Retina (tissue), 1 donor: Measurements from ENCODE around the gene DBN1.
"Not testable (repeated sequence)": the region's sequence is repeated elsewhere in the genome, so short reads cannot be mapped to it uniquely, and the experiment has no call there.

Source experiments
- DNase-seq: peaks from one replicate; pipeline ENCODE4 v3.0.0-alpha.2; 2016

Gene DBN1

DNA sequence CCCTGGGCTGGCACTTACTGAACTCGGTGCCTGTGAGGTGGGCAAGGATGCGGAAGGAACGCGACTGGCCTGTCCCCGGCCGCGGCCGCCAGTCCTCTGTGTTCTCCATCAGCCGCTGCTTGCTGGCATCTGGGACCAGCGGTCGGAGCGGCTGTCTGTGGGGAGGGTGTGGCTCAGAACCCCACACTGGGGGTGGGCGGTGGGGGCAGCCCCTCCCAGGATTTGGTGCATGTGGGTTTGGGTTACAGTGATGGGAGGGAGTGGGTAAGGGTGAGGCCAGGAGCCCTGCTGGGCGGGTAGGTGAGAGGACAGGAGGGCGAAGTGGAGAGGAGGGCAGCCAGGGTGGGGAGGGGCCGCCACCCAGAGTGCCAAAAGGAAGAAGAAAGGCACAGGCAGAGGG is 17.6 kb upstream of the DBN1 start:
- DNase-seq: no peak

- DNase-seq: no peak
Observed at GRCh38 chr5:177490311-177490991, 17.0 kb upstream of the DBN1 start.

DNA sequence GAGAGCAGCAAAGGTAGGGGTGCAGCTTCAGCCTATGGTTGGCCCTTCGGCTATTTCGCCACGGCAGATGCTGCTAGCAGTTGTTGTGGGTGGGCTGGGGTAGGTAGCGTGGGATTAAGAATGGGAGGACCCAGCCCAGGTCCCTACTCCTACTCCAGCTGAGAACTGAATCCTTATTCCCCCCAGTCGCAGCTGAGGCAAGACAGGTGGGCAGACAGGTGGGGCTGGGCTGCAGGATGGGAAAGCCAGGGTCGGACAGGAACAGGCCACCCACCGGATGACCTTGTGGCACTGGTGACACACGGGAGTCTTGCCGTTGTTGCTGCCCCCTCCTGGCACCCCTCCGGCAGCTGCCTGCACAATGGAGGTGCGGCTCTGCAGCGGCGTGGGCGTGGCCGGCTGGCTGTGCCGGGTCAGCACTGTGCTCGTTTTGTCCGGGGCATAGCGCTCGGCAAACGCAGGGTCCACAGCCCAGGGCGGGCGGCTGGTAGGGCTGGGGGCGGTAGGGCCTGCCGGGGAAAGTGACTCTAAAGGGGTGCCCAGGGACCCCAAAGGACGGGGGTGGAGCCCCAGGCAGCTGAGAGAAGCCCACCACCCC is 15.8 kb upstream of the DBN1 start:
- DNase-seq: no peak

GRCh38 chr5:177487975-177488374 is 14.5 kb upstream of the DBN1 start:
- DNase-seq: no peak

DNA sequence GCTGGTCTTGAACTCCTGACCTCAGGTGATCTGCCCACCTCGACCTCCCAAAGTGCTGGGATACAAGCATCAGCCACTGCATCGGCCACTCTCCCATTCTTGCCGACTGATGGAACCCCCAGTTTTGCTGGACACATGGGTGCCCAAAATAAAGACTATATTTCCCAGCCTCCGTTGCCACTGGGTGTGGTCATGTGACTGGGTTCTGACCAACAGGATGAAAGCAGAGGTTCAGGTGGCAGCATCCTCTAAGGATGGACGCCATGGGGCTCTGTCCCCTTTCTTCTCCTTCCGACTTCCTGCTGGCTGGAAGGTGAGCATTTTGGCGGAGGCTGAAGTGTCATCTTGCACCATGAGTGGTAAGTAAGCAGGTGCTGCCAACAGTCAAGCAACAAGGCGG is 13.7 kb upstream of the DBN1 start:
- DNase-seq: no peak

DNA sequence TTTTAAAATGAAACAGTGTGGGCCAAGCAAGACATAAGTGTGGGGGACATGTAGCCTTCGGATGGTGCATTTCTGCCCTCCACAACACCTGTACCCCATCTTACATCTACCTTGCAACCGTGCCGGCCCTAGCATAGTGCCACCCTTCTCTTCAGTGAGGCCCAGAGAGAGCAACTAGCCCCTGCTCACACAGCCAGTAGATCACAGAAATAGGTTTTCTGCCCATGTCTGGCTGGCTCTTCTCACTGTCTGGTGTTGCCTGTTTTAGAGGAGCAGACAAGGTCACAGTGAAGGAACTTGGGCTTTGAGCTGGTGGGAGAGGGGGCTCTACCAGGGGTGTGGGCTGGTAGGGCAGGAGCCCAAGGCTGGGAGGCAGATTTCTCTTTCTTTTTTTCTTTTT is 12.8 kb upstream of the DBN1 start:
- DNase-seq: no peak

DNA sequence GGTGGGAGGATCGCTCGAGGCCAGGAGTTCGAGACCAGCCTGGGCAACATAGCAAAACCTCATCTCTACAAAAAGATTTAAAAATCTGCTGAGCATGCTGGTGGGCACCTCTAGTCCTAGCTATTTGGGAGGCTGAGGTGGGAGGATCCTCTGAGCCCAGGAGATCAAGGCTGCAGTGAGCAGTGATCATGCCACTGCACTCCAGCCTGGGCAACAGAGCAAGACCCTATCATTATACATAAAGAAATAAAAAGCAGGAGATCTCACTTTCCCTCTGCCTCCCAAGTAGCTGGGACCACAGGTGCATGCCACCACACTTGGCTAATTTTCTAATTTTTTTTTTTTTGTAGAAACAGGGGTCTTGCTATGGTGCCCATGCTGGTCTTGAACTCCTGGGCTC is 12.3 kb upstream of the DBN1 start:
- not testable (repeated sequence) for DNase-seq

DNA sequence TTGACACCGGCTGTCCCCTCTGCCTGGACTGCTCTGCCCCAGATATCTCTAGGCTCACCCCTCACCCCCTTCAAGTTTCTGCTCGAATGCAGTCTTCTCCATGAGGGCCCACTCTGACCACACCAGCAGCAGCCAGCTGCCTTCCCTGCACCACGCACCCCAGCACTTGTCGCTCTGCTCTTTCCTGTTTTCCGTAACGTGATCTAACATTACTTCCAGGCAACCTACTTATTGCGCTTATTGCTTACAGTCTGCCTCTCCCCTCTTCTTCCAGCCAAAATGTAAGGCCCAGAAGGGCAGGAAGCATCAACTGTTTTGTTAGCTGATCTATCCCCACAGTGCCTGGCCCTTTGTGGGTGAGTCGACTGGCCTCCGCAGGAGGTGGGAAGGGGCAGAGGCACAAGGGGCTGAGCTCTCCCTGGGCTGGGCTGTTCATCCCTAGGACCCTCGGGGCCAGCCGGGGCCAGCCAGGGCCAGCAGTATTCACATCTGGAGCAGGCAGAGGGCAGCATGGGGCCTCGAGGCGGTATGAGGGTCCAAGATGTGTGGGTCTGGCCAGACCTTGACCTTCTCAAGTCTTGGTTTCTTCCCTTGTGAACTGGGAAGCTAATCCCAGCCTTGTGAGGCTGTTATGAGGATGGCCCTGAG is 11.6 kb upstream of the DBN1 start:
- DNase-seq: no peak

GRCh38 chr5:177483994-177484901 is 10.8 kb upstream of the DBN1 start:
- no peak for DNase-seq

GRCh38 chr5:177483042-177483441 is 9.6 kb upstream of the DBN1 start:
- no peak for DNase-seq

DNA sequence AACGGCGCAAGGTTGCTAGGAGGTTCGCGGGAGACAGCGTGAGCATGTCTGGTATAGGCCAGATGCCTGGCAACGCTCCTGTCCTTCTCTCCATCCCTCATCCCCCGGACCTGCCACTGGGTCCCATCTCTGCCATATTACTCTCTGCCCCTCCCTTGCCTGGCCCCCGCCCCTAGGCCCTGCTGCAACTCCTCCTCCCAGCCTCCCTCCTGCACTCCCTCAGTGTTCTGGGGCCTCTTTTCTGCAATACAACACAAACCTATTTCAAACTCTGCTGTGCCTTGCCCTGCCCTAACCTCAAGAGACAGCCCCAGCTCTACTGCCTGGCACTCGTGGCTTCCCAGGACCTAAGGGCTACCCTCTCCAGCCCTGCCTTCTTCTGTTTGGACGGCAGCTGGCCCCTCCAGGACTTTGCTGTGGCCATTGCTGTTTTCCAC is 8.9 kb upstream of the DBN1 start:
- no peak for DNase-seq

DNA sequence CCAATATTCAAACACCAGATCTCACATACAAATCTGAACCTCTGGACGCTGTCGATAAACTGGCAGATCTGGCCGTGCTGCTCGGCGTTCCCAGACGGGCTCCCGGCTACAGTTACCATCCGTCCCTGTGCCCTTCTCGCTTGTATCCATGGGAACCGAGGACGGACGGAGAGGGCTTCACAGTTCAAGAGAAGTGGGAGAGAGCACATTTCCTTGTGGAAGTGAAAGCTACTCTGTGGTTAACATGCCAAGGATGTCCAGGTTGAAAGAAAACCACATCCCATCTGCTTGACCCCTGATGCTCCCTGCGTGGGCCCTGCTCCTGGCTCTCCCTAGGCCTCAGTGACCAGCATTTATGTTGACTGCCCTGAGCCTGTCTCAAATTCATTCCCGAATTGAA is 6.3 kb upstream of the DBN1 start:
- DNase-seq: no peak

- no peak for DNase-seq
Observed at GRCh38 chr5:177478711-177479646, 5.5 kb upstream of the DBN1 start.

- no peak for DNase-seq
Observed at GRCh38 chr5:177477701-177478477, 4.5 kb upstream of the DBN1 start.

- DNase-seq: no peak
Observed at GRCh38 chr5:177476531-177477233, 3.2 kb upstream of the DBN1 start.

DNA sequence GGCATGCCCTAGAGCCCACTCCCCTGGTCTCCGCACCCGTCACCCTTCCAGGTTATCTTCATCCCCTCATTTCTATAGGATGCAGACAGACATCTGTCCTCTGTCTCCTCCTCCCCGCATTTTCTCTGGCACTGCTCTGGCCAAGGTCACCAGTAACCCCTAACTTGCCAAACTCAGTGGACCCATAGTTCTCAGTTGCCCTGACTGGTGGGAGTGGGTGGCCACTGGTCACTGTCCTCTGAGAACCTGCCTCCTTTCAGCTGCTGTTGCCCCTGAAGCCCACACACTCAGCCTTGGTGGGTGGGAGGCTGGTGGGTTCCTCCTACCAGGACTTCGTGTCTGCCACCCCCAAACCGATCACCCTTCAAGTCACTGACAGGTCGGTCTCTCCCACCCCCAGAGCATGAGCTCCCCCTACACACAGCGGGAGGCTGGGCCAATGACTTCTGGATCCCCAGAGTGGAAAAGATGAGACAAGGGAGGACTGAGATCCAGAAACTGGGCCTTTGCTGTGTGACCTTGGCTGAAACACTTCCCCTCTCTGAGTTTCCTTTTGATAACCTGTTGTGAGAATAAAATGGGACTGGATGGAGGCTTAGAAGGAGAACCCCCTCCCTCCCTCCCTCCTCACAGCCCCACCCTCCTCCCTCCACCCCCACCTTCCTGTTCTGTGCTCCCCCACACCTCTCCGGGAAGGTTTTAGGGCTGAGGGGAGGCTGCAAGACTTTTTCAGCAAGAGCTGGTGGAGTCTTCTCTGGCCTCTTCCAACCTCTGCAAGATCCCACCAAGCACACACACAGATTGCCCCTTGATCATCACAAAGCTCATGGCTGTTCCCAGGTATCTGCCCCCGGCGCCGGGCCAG is 2.4 kb upstream of the DBN1 start:
- no peak for DNase-seq

DNA sequence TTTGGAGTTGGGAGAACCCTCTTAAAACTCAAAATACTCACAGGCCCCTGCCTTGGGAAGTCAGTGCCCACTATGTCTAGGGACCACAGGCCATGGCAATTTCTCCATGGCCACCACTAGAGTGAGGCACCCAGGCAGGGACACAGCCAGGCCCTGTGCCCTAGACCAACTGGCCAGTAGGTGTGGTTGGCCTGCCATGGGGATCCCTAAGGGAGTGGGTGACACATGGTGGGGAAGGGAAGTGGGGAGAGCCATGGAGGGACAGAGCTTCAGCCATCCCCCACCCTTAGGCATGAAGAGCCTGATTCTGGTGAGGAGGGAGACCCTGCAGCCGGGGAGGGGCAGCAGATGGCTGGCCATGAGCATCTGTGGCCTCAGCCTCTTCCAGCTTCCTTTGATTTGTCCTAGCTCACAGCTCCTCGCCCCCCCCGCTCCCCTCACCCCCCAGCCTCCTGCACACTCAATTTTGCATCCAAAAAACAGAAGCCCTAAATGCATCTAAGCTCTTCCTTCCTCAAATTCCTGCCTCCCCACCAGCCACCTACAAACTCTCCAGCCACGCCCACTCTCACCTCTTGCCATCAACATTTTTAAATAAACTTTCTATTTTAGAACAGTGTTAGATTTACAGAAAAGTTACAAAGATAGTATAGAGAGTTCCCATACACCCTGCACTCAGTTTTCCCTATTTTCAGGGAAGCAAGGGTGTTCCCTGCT is 1.6 kb upstream of the DBN1 start:
- DNase-seq: no peak

DNA sequence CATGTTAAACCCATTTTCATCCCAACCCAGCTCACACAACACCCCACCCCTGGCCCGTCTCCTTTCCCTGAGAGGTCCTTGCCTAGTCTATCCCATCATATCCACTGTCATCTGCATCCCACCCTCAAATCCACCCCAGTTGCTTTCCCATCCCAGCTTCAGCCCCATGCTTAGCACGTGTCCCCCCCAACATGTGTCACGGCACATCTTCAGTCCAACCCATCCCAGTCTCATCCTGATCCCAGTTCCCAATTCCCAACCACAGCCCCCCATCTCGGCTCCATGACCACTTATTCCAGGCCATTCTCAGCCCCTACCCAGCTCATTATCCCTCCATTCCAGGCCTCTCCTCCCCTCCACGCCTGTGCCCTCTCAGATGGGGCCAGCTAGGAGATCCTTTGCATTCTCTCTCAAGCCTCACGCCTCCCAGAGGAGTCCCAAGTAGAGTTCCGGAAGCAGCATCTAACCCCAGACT is 605 bp upstream of the DBN1 start:
- no peak for DNase-seq
